ENCODE results near the gene GDAP1L1. TPM values are rescaled to one million over a fixed set of nuclear protein-coding genes. Genes with fewer than 3 reads are reported as not detected.
A peak's percentile ranks its signal among the peaks of the same experiment; 100 is the strongest.

The GDAP1L1 gene
- polyA plus RNA-seq, 1 donor, result 5.4 TPM

- Histone ChIP-seq H3K36me3 (ENCODE audit: control insufficient read depth, insufficient read depth, low read length) (peaks cover 3% of the 10 kb centered on the region), H3K27me3 (ENCODE audit: control insufficient read depth, insufficient read depth, low read length) (no peaks in the 10 kb centered on the region), H3K27ac (ENCODE audit: low read length) (no peak overlapping the region), H3K4me3 (ENCODE audit: low read length) (no peak overlapping the region), H3K9me3 (ENCODE audit: control insufficient read depth, low read depth, low read length) (no peaks in the 10 kb centered on the region), H3K4me1 (ENCODE audit: control insufficient read depth, insufficient read depth, low read length) (peaks cover 18% of the 10 kb centered on the region)
- no peak for DNase-seq
- no CpG with 5 or more reads among the region's 5 CpGs for WGBS (ENCODE audit: insufficient coverage, low lambda C conversion rate)
Measured at GRCh38 chr20:44219170-44219730, 27.9 kb upstream of the GDAP1L1 start.

GRCh38 chr20:44219791-44220190 lies 27.3 kb upstream of the GDAP1L1 start:
- Histone ChIP-seq H3K36me3 (ENCODE audit: control insufficient read depth, insufficient read depth, low read length) (peaks cover 3% of the 10 kb centered on the region), H3K9me3 (ENCODE audit: control insufficient read depth, low read depth, low read length) (no peaks in the 10 kb centered on the region), H3K4me3 (ENCODE audit: low read length) (no peak overlapping the region), H3K27me3 (ENCODE audit: control insufficient read depth, insufficient read depth, low read length) (no peaks in the 10 kb centered on the region), H3K27ac (ENCODE audit: low read length) (no peak overlapping the region), H3K4me1 (ENCODE audit: control insufficient read depth, insufficient read depth, low read length) (peaks cover 23% of the 10 kb centered on the region)
- no peak for DNase-seq
- WGBS (ENCODE audit: insufficient coverage, low lambda C conversion rate), result 33% methylated on average over 1 of the region's 6 CpGs

GRCh38 chr20:44221368-44221954 lies 25.6 kb upstream of the GDAP1L1 start:
- no peaks in the 10 kb centered on the region for H3K36me3 ChIP-seq (ENCODE audit: control insufficient read depth, insufficient read depth, low read length)
- no peak for DNase-seq
- no peak overlapping the region for H3K27ac ChIP-seq (ENCODE audit: low read length)
- no peak overlapping the region for H3K4me3 ChIP-seq (ENCODE audit: low read length)
- peaks cover 26% of the 10 kb centered on the region for H3K4me1 ChIP-seq (ENCODE audit: control insufficient read depth, insufficient read depth, low read length)
- H3K27me3 ChIP-seq (ENCODE audit: control insufficient read depth, insufficient read depth, low read length), result no peaks in the 10 kb centered on the region
- no peaks in the 10 kb centered on the region for H3K9me3 ChIP-seq (ENCODE audit: control insufficient read depth, low read depth, low read length)
- no CpG with 5 or more reads among the region's 3 CpGs for WGBS (ENCODE audit: insufficient coverage, low lambda C conversion rate)

GRCh38 chr20:44222027-44222426 lies 25.1 kb upstream of the GDAP1L1 start:
- Histone ChIP-seq H3K9me3 (ENCODE audit: control insufficient read depth, low read depth, low read length) (no peaks in the 10 kb centered on the region), H3K27ac (ENCODE audit: low read length) (no peak overlapping the region), H3K4me1 (ENCODE audit: control insufficient read depth, insufficient read depth, low read length) (peaks cover 26% of the 10 kb centered on the region), H3K4me3 (ENCODE audit: low read length) (no peak overlapping the region), H3K36me3 (ENCODE audit: control insufficient read depth, insufficient read depth, low read length) (no peaks in the 10 kb centered on the region), H3K27me3 (ENCODE audit: control insufficient read depth, insufficient read depth, low read length) (no peaks in the 10 kb centered on the region)
- DNase-seq, result no peak
- WGBS (ENCODE audit: insufficient coverage, low lambda C conversion rate), result no CpG with 5 or more reads among the region's 5 CpGs

GRCh38 chr20:44222633-44223368 lies 24.3 kb upstream of the GDAP1L1 start:
- no CpG with 5 or more reads among the region's 7 CpGs for WGBS (ENCODE audit: insufficient coverage, low lambda C conversion rate)
- Histone ChIP-seq H3K4me1 (ENCODE audit: control insufficient read depth, insufficient read depth, low read length) (peaks cover 21% of the 10 kb centered on the region), H3K27me3 (ENCODE audit: control insufficient read depth, insufficient read depth, low read length) (no peaks in the 10 kb centered on the region), H3K4me3 (ENCODE audit: low read length) (no peak overlapping the region), H3K27ac (ENCODE audit: low read length) (no peak overlapping the region), H3K36me3 (ENCODE audit: control insufficient read depth, insufficient read depth, low read length) (no peaks in the 10 kb centered on the region), H3K9me3 (ENCODE audit: control insufficient read depth, low read depth, low read length) (no peaks in the 10 kb centered on the region)
- no peak for DNase-seq

- peak; percentile 80 to 91 for DNase-seq
- H3K36me3 ChIP-seq (ENCODE audit: control insufficient read depth, insufficient read depth, low read length), result no peaks in the 10 kb centered on the region
- no peak overlapping the region for H3K4me3 ChIP-seq (ENCODE audit: low read length)
- H3K9me3 ChIP-seq (ENCODE audit: control insufficient read depth, low read depth, low read length), result no peaks in the 10 kb centered on the region
- peaks cover 16% of the 10 kb centered on the region for H3K4me1 ChIP-seq (ENCODE audit: control insufficient read depth, insufficient read depth, low read length)
- no peaks in the 10 kb centered on the region for H3K27me3 ChIP-seq (ENCODE audit: control insufficient read depth, insufficient read depth, low read length)
- 40% methylated on average over 1 of the region's 5 CpGs for WGBS (ENCODE audit: insufficient coverage, low lambda C conversion rate)
- H3K27ac ChIP-seq (ENCODE audit: low read length), result peak overlapping the region; percentile 41
Measured at GRCh38 chr20:44223721-44224120, 23.4 kb upstream of the GDAP1L1 start.

- Histone ChIP-seq H3K4me3 (ENCODE audit: low read length) (no peak overlapping the region), H3K36me3 (ENCODE audit: control insufficient read depth, insufficient read depth, low read length) (no peaks in the 10 kb centered on the region), H3K9me3 (ENCODE audit: control insufficient read depth, low read depth, low read length) (no peaks in the 10 kb centered on the region), H3K27ac (ENCODE audit: low read length) (peak overlapping the region; percentile 41), H3K4me1 (ENCODE audit: control insufficient read depth, insufficient read depth, low read length) (peaks cover 16% of the 10 kb centered on the region), H3K27me3 (ENCODE audit: control insufficient read depth, insufficient read depth, low read length) (no peaks in the 10 kb centered on the region)
- no peak for DNase-seq
- WGBS (ENCODE audit: insufficient coverage, low lambda C conversion rate), result 88% methylated on average over 3 of the region's 5 CpGs
Measured at GRCh38 chr20:44224637-44225036, 22.5 kb upstream of the GDAP1L1 start.

GRCh38 chr20:44228465-44229258 lies 18.4 kb upstream of the GDAP1L1 start:
- no peak for DNase-seq
- no peaks in the 10 kb centered on the region for H3K9me3 ChIP-seq (ENCODE audit: control insufficient read depth, low read depth, low read length)

GRCh38 chr20:44231193-44231592 lies 15.9 kb upstream of the GDAP1L1 start:
- H3K4me3 ChIP-seq (ENCODE audit: low read length), result no peak overlapping the region
- no peaks in the 10 kb centered on the region for H3K4me1 ChIP-seq (ENCODE audit: control insufficient read depth, insufficient read depth, low read length)
- no CpG with 5 or more reads among the region's 7 CpGs for WGBS (ENCODE audit: insufficient coverage, low lambda C conversion rate)
- no peaks in the 10 kb centered on the region for H3K27me3 ChIP-seq (ENCODE audit: control insufficient read depth, insufficient read depth, low read length)
- H3K9me3 ChIP-seq (ENCODE audit: control insufficient read depth, low read depth, low read length), result no peaks in the 10 kb centered on the region
- no peaks in the 10 kb centered on the region for H3K36me3 ChIP-seq (ENCODE audit: control insufficient read depth, insufficient read depth, low read length)
- DNase-seq, result no peak
- H3K27ac ChIP-seq (ENCODE audit: low read length), result no peak overlapping the region

More at GRCh38 chr20:44228465-44229258, 18.4 kb upstream of the GDAP1L1 start:
- Histone ChIP-seq H3K4me3 (ENCODE audit: low read length) (no peak overlapping the region), H3K36me3 (ENCODE audit: control insufficient read depth, insufficient read depth, low read length) (no peaks in the 10 kb centered on the region), H3K27me3 (ENCODE audit: control insufficient read depth, insufficient read depth, low read length) (no peaks in the 10 kb centered on the region), H3K27ac (ENCODE audit: low read length) (no peak overlapping the region), H3K4me1 (ENCODE audit: control insufficient read depth, insufficient read depth, low read length) (peaks cover 11% of the 10 kb centered on the region)
- no CpG with 5 or more reads among the region's 17 CpGs for WGBS (ENCODE audit: insufficient coverage, low lambda C conversion rate)

- no peak for DNase-seq
- Histone ChIP-seq H3K4me3 (ENCODE audit: low read length) (no peak overlapping the region), H3K27ac (ENCODE audit: low read length) (no peak overlapping the region), H3K36me3 (ENCODE audit: control insufficient read depth, insufficient read depth, low read length) (no peaks in the 10 kb centered on the region), H3K9me3 (ENCODE audit: control insufficient read depth, low read depth, low read length) (no peaks in the 10 kb centered on the region), H3K27me3 (ENCODE audit: control insufficient read depth, insufficient read depth, low read length) (no peaks in the 10 kb centered on the region), H3K4me1 (ENCODE audit: control insufficient read depth, insufficient read depth, low read length) (no peaks in the 10 kb centered on the region)
- WGBS (ENCODE audit: insufficient coverage, low lambda C conversion rate), result no CpG with 5 or more reads among the region's 10 CpGs
Measured at GRCh38 chr20:44231713-44232468, 15.2 kb upstream of the GDAP1L1 start.
